Thyroid gland (tissue), 4 donors: Measurements from ENCODE around the gene SEC14L1. TPM values are rescaled to one million over a fixed set of nuclear protein-coding genes. Genes with fewer than 3 reads are reported as not detected.

ENCODE experiments used
- DNase-seq, 2 donors: peaks; one replicate each; pipeline ENCODE4 v3.0.0-alpha.2; 2019
- H3K27ac ChIP-seq, 3 donors: fragments of 200-600 bp; sonication (generic); 1 replicate in 2 of 3; 2 replicates in 1 of 3; pipeline ENCODE4 v1.5.1; 2016 to 2019; ENCODE audit warnings: mild to moderate bottlenecking in 1 of 3, moderate library complexity in 1 of 3
- H3K27me3 ChIP-seq: fragments of 200-600 bp; sonication (generic); one replicate; pipeline ENCODE4 v1.5.1; 2019
- H3K36me3 ChIP-seq, 2 donors: fragments of 200-600 bp; sonication (generic); one replicate each; pipeline ENCODE4 v1.5.1; 2016 to 2019
- H3K4me1 ChIP-seq, 2 donors: fragments of 200-600 bp; sonication (generic); one replicate each; pipeline ENCODE4 v1.5.1; 2017 to 2019
- H3K4me3 ChIP-seq, 3 donors: fragments of 200-600 bp; sonication (generic); replicated peaks in 1 of 3; 1 replicate in 2 of 3; 2 replicates in 1 of 3; pipeline ENCODE4 v1.5.1; 2016; ENCODE audit warnings: mild to moderate bottlenecking in 1 of 3
- H3K9me3 ChIP-seq: fragments of 200-600 bp; sonication (generic); one replicate; pipeline ENCODE4 v1.5.1; 2017
- CTCF ChIP-seq, 6 experiments: fragments of 200-600 bp in 3 of 6; fragments of 450-650 bp in 3 of 6; sonication (generic) in 3 of 6; IDR thresholded peaks; one replicate each; pipeline ENCODE4 v1.5.1; 2016 to 2019; ENCODE audit warnings: antibody characterized with exemption in 6 of 6, mild to moderate bottlenecking in 2 of 6, inconsistent platforms in 1 of 6, moderate library complexity in 1 of 6
- POLR2A ChIP-seq, 2 donors: fragments of 450-650 bp; IDR thresholded peaks; one replicate each; pipeline ENCODE4 v1.6.1; 2017; ENCODE audit warnings: antibody characterized with exemption in 2 of 2, mild to moderate bottlenecking in 2 of 2, moderate library complexity in 1 of 2
- WGBS, 2 donors: methylation state at CpG; one replicate each; pipeline ENCODE4 v1.1.5; 2017; 5-methylcytosine and 5-hydroxymethylcytosine counted together
- intact Hi-C: fragments of 100-400 bp; cut with DNase I; formaldehyde crosslinking; loops from one replicate; pipeline ENCODE4 v1.15.1; 2023
- total RNA-seq, 4 donors: library from RNA; depleted of rRNA; stranded (reverse); fragments of >200 nt; gene quantifications; one replicate each; pipeline ENCODE4 v1.2.3, GENCODE V29; 2016

The SEC14L1 gene
- total RNA-seq = 100 to 1,000 TPM in 2 of 4 donors, 10 to 100 TPM in 2; 57.6 to 287 (median 102) TPM

- intact Hi-C loops = loop anchor here (5.0 kb wide), 1 partner anchor 39 kb away; no protein-coding TSS in a partner anchor
- 1% methylated on average over 14 to 30 of the region's 99 CpGs for WGBS, 2 donors
- H3K27me3 ChIP-seq = no peaks in the 10 kb centered on the region
- no peaks in the 10 kb centered on the region for H3K9me3 ChIP-seq
- H3K4me1 ChIP-seq = peaks cover 25 to 36% of the 10 kb centered on the region in 2 donors
- H3K36me3 ChIP-seq = peaks cover 0 to 7% of the 10 kb centered on the region in 2 donors
- peak; percentile 63 to 72 for DNase-seq
- TF ChIP-seq CTCF (IDR thresholded peaks at IDR 0.05) (no peak), POLR2A (IDR thresholded peaks at IDR 0.05) (no peak)
- H3K4me3 ChIP-seq = peak within 1 kb of the TSS; percentile 36 to 94 (median 76)
- H3K27ac ChIP-seq = peak within 1 kb of the TSS; percentile 87 to 96 (median 94)
Observed at GRCh38 chr17:77140878-77141767, at the start of gene SEC14L1. Gene SEC14L1, plus strand, starts transcription at chr17:77140969. Its CDS starts 2,628 bp downstream, at chr17:77143597.

- H3K27ac ChIP-seq = no peak overlapping the region
- H3K4me3 ChIP-seq = no peak overlapping the region
- intact Hi-C loops = loop anchor here (10.0 kb wide), 2 partner anchors 123 to 403 kb away; no protein-coding TSS in a partner anchor
- peaks cover 21 to 27% of the 10 kb centered on the region in 2 donors for H3K4me1 ChIP-seq
- TF ChIP-seq CTCF (IDR thresholded peaks at IDR 0.05) (no peak), POLR2A (IDR thresholded peaks at IDR 0.05) (no peak)
- no peaks in the 10 kb centered on the region for H3K27me3 ChIP-seq
- no peak for DNase-seq
- H3K36me3 ChIP-seq = peaks cover 31 to 36% of the 10 kb centered on the region in 2 donors
- WGBS, 2 donors = 88 to 96% methylated on average over 7 of the region's 7 CpGs
- no peaks in the 10 kb centered on the region for H3K9me3 ChIP-seq
Observed at GRCh38 chr17:77092025-77092424, 48.7 kb upstream of the SEC14L1 start.

GRCh38 chr17:77095461-77095860 is 45.3 kb upstream of the SEC14L1 start:
- intact Hi-C loops = loop anchor here (10.0 kb wide), 2 partner anchors 119 to 399 kb away; no protein-coding TSS in a partner anchor
- no peak for DNase-seq
- no peaks in the 10 kb centered on the region for H3K27me3 ChIP-seq
- peaks cover 31 to 34% of the 10 kb centered on the region in 2 donors for H3K36me3 ChIP-seq
- H3K27ac ChIP-seq = peak overlapping the region in 1 of 3 donors; percentile 67
- H3K4me3 ChIP-seq = no peak overlapping the region
- no peaks in the 10 kb centered on the region for H3K9me3 ChIP-seq
- peaks cover 27 to 34% of the 10 kb centered on the region in 2 donors for H3K4me1 ChIP-seq
- TF ChIP-seq POLR2A (IDR thresholded peaks at IDR 0.05) (no peak), CTCF (IDR thresholded peaks at IDR 0.05) (no peak)
- WGBS, 2 donors = 97 to 98% methylated on average over 7 of the region's 7 CpGs

- Histone ChIP-seq H3K9me3 (no peaks in the 10 kb centered on the region), H3K4me1 (peaks cover 27 to 34% of the 10 kb centered on the region in 2 donors), H3K27me3 (no peaks in the 10 kb centered on the region), H3K27ac (peak overlapping the region; percentile 55 to 78 (median 67)), H3K4me3 (no peak overlapping the region), H3K36me3 (peaks cover 24 to 26% of the 10 kb centered on the region in 2 donors)
- 24 to 34% methylated on average over 12 of the region's 12 CpGs for WGBS, 2 donors
- intact Hi-C loops = loop anchor here (10.0 kb wide), 2 partner anchors 118 to 398 kb away; no protein-coding TSS in a partner anchor
- TF ChIP-seq CTCF (IDR thresholded peaks at IDR 0.05) (peak; percentile 42 to 93 (median 76)), POLR2A (IDR thresholded peaks at IDR 0.05) (no peak)
- no peak for DNase-seq
Observed at GRCh38 chr17:77096570-77097214, 44.1 kb upstream of the SEC14L1 start.
